HG03097 (cell line): ENCODE results near the gene VGLL3.

Experiments used
- ATAC-seq: cut with Tn5 transposase; IDR thresholded peaks from one replicate; pipeline ENCODE4 v1.9.1; 2021; ENCODE audit not compliant: unreplicated experiment, low FRiP score

The VGLL3 gene

DNA sequence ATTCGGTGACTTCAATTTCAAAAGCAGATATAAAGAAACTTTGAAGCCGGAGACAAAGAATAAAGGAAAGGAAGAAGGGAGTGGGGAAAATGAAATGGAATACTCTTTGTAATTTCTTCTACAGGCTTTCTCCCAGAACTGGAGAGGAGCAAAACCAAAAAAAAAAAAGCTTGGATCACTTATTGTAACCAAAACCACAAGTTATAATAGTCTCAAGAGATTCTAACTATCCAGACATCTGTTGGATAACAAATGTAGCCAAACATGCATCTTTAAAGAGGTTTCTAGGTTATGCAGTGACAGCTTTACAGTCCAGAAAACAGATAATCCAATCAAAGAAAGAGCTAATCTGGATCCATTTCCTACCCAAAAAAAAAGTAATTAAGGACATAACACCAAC is 36.2 kb downstream of the VGLL3 start:
- ATAC-seq = no peak

GRCh38 chr3:86954226-86954625 is 36.7 kb downstream of the VGLL3 start:
- no peak for ATAC-seq

DNA sequence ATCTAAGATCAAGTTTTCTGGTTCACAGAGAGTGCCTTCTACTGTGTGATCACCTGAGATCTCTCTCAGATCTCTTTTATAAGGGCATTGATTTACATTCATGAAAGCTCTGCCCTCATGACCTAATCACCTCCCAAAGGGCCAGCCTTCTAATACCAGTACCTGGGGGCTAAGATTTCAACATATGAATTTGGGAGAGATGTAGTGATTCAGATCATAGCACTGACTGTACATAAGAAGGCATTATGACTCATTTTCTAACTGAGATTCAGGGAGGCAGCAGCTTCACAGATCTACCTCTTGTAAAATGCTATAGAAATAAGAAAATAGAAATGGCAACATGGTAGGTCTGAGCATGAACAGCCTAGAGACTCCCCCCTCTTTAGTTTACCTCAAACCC is 39.6 kb downstream of the VGLL3 start:
- no peak for ATAC-seq

DNA sequence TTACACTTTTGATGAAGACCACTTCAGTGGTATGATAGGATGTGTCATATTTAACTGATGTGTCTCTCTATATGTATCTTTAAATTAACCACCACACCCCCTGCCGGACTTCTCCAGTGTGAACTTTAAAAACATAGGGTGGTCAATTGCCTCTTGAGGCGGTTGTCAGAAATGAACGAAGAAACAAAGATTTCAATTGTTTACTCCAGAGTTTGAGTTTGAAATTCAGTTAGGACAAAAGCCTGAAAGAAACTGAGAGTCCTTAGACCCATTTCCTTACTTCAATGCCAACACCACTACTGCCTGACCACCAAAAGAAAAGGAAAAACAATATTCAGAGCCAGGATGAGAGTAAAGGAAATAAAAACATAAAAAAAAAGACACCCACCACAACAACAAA is 40.2 kb downstream of the VGLL3 start:
- no peak for ATAC-seq

- ATAC-seq = no peak
These were observed 41.1 kb downstream of the VGLL3 start for GRCh38 chr3:86949850-86950249.

GRCh38 chr3:86948822-86949221 is 42.1 kb downstream of the VGLL3 start:
- no peak for ATAC-seq

DNA sequence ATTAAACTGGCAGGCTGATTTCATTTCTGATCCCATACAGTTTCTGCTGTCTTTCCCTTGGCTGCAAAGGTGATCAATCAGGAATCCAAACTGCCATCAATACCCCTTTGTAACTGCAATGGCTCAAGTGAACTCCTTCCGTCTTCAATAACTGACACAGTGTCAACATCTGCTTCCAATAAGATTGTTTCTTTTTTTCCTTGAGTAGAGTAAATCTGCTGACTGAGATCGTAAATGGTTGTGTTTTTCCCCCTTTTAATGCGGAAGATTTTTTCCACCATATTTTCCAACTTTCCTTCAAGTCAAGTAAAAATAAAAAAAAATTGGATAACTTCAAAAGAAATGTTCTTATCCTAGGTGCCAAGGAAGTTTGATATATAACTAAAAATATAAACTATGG is 48.7 kb downstream of the VGLL3 start:
- ATAC-seq = no peak

- ATAC-seq = no peak
These were observed 52.4 kb downstream of the VGLL3 start for GRCh38 chr3:86938416-86939105.

- no peak for ATAC-seq
These were observed 53.6 kb downstream of the VGLL3 start for GRCh38 chr3:86937306-86937791.

GRCh38 chr3:86934851-86935250 is 56.1 kb downstream of the VGLL3 start:
- no peak for ATAC-seq

- ATAC-seq = no peak
These were observed 60.1 kb downstream of the VGLL3 start for GRCh38 chr3:86930831-86931230.

- no peak for ATAC-seq
These were observed 60.8 kb downstream of the VGLL3 start for GRCh38 chr3:86930181-86930580.

DNA sequence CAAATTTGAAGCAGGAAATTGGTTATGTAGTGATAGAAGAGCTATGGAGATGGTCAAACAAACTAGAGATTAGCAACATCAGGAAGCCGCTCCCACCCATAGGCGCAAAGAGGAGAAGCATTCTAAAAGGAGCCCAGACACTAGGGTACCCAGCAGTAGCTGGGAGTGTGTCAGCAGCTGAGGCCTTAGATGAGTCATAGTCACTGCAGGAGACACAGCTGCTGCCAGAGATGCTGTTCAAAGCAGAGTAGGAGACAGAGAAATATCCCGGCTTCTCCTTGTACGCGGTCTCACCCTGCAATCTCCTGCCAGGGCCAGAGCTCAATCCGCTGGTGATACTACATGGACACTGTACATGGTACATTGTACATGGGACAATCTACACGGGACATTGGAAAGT is 61.9 kb downstream of the VGLL3 start:
- no peak for ATAC-seq

DNA sequence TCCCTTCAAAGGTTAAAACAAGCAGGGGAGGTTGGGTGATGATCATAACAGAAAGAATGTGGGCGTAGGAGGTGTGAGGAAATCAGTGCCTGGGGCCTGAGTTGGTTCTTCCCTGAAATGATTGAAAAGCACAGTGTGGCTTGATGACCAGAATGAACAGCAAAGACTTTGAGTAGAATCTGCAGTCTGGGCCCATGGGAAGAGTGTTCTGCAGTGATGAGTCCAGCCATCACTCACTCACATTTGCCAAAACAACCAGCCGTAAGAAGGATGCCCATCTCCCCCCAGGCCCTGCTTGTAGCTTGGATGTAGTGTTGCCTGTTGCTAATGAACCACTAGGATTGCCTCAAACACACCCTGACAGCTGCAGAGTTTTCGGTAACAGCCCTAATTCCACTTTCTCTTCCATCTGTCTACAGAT is 67.9 kb downstream of the VGLL3 start:
- ATAC-seq = no peak

DNA sequence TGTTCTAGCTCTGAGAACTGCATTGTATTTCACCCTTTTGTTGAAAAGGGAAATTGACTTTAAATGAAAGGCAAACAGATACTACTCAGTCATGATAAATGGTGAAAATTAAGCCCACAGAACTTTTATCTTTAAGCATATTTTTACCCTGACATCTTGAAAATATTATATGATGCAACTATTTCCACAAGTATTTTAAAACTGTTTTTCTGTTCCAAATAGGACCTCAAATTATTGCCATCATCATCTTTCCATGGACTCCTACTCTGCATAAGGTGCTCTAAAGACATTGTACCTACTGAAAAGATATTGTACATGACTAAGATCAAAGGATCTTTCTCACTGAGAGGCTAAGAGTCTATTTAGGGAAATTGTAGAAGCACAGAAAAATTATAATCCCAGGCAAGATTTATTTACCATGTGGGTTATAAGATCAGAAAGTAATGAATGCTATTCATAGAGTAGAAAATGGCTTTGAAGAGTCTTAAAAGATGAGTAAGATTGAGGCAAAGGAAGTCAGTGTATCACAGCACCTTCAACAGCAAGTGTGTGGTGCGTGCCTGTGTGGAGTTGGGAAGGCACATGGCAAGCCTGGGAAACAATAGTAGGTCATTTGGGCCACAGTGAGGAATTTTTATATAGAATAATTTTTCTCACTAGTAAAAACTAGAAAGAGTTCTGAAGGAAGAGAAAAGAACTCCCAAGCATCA is 68.8 kb downstream of the VGLL3 start:
- no peak for ATAC-seq

GRCh38 chr3:86914670-86915069 is 76.3 kb downstream of the VGLL3 start:
- no peak for ATAC-seq

GRCh38 chr3:86913160-86913559 is 77.8 kb downstream of the VGLL3 start:
- ATAC-seq = no peak

DNA sequence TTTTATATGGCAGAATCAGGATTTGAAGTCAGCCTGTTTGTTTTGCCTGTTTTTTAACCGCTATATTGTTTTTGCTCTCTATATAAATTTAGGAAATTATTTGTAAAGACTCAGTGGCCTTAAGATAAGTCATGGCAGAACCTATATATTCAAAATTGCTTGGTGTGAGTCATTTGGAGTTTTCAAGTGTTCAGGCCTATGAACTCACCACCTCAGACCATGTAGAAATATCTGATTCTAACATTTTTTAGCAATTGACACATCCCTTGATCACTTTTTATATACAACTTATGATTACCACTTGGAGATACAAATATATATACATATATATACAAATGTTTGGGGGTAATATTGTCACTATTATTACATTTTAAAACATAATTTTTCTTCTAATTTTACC is 95.7 kb downstream of the VGLL3 start:
- ATAC-seq = no peak

DNA sequence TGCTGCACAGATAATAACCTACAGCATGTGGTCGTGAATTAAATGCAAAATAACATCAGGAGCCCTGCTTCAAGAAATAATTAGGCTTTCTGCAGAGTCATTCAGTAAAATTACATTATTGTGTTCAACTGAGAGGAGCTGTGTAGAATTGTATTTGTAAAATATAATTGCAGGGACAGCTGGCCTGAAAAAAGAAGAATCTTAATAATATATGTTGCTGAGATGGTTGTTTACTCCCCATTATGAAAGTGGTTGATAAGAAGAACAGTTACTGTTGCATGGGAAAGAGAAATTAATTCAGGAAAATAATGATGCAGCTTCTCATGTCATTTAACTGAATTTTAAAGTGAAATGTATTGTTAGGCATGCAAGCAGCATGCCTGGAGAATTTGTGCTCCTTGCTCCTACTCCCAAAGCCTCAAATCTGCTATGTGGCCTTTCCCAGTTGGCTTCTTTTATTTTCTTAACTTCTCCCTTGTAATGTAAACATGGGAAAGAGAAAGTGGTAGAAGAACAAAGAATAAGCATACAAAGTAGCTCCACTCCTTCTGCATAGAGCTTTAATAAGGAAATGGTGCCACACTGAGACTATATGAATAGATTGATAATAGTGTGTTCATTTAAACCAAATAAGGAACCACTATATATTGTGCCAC is 100.1 kb downstream of the VGLL3 start:
- ATAC-seq = no peak
